HG03060 (cell line): ENCODE results near the gene PRKN.

ENCODE experiments used
- ATAC-seq: cut with Tn5 transposase; IDR thresholded peaks from one replicate; pipeline ENCODE4 v1.9.1; 2021; ENCODE audit warnings: low read depth, moderate number of reproducible peaks; ENCODE audit not compliant: unreplicated experiment

The PRKN gene

GRCh38 chr6:161727083-161727833, 1000.3 kb downstream of the PRKN start:
- ATAC-seq: no peak

- ATAC-seq: no peak
These were observed 1005.2 kb downstream of the PRKN start for GRCh38 chr6:161722394-161722793.

- no peak for ATAC-seq
These were observed 1006.1 kb downstream of the PRKN start for GRCh38 chr6:161721511-161721910.

- no peak for ATAC-seq
These were observed 1011.4 kb downstream of the PRKN start for GRCh38 chr6:161716176-161716575.

- no peak for ATAC-seq
These were observed 1015.6 kb downstream of the PRKN start for GRCh38 chr6:161711938-161712337.

GRCh38 chr6:161711515-161711914, 1016.1 kb downstream of the PRKN start:
- ATAC-seq: no peak

GRCh38 chr6:161710698-161711097, 1016.9 kb downstream of the PRKN start:
- no peak for ATAC-seq

- no peak for ATAC-seq
These were observed 1026.5 kb downstream of the PRKN start for GRCh38 chr6:161701056-161701455.

GRCh38 chr6:161696801-161697200, 1030.8 kb downstream of the PRKN start:
- ATAC-seq: no peak

GRCh38 chr6:161694995-161695394, 1032.6 kb downstream of the PRKN start:
- no peak for ATAC-seq

- ATAC-seq: no peak
These were observed 1040.9 kb downstream of the PRKN start for GRCh38 chr6:161686655-161687054.

GRCh38 chr6:161684731-161685475, 1042.7 kb downstream of the PRKN start:
- no peak for ATAC-seq

GRCh38 chr6:161683400-161683799, 1044.2 kb downstream of the PRKN start:
- ATAC-seq: no peak

- no peak for ATAC-seq
These were observed 1044.6 kb downstream of the PRKN start for GRCh38 chr6:161682982-161683381.

GRCh38 chr6:161679980-161680538, 1047.5 kb downstream of the PRKN start:
- no peak for ATAC-seq

- ATAC-seq: no peak
These were observed 1050.4 kb downstream of the PRKN start for GRCh38 chr6:161677188-161677587.

- ATAC-seq: no peak
These were observed 1051.0 kb downstream of the PRKN start for GRCh38 chr6:161676586-161676985.

GRCh38 chr6:161674930-161675682, 1052.5 kb downstream of the PRKN start:
- no peak for ATAC-seq

GRCh38 chr6:161673026-161673425, 1054.5 kb downstream of the PRKN start:
- ATAC-seq: no peak

- no peak for ATAC-seq
These were observed 1056.4 kb downstream of the PRKN start for GRCh38 chr6:161671117-161671516.

- no peak for ATAC-seq
These were observed 1058.9 kb downstream of the PRKN start for GRCh38 chr6:161668665-161669064.
